Transverse colon (tissue), 4 donors: ENCODE results near the gene PTPRB. TPM values are rescaled to one million over a fixed set of nuclear protein-coding genes. Genes with fewer than 3 reads are reported as not detected.

Experiments
- DNase-seq: peaks from one replicate; pipeline ENCODE4 v3.0.0-alpha.2; 2019
- H3K27ac ChIP-seq, 4 donors: fragments of 200-600 bp; sonication (generic); 2 replicates each; pipeline ENCODE4 v1.5.1; 2016 to 2018; ENCODE audit warnings: inconsistent platforms in 4 of 4
- H3K27me3 ChIP-seq: fragments of 200-600 bp; sonication (generic); 2 replicates; pipeline ENCODE4 v1.5.1; 2017; ENCODE audit warnings: inconsistent platforms
- H3K36me3 ChIP-seq, 4 donors: fragments of 200-600 bp; sonication (generic); 2 replicates each; pipeline ENCODE4 v1.5.1; 2017 to 2019; ENCODE audit warnings: inconsistent platforms in 4 of 4
- H3K4me1 ChIP-seq, 4 donors: fragments of 200-600 bp; sonication (generic); 2 replicates each; pipeline ENCODE4 v1.5.1; 2017 to 2020; ENCODE audit warnings: inconsistent platforms in 4 of 4
- H3K4me3 ChIP-seq, 4 donors: fragments of 200-600 bp; sonication (generic); 1 replicate in 1 of 4; 2 replicates in 3 of 4; pipeline versions ENCODE4 v1.5.1 to v1.6.1; 2017 to 2019; ENCODE audit warnings: inconsistent platforms in 4 of 4
- H3K9me3 ChIP-seq, 2 donors: fragments of 200-600 bp; sonication (generic); 2 replicates each; pipeline ENCODE4 v1.5.1; 2017 to 2019; ENCODE audit warnings: inconsistent platforms in 2 of 2
- CTCF ChIP-seq, 5 experiments: fragments of 200-600 bp in 3 of 5; fragments of 450-650 bp in 2 of 5; sonication (generic) in 3 of 5; IDR thresholded peaks; 1 replicate in 2 of 5; 2 replicates in 3 of 5; pipeline ENCODE4 v1.5.1; 2016 to 2017; ENCODE audit warnings: antibody characterized with exemption in 5 of 5, inconsistent platforms in 3 of 5, mild to moderate bottlenecking in 2 of 5, moderate library complexity in 1 of 5
- EP300 ChIP-seq: sonication (generic); formaldehyde crosslinking; IDR thresholded peaks from one replicate; pipeline ENCODE4 v1.6.1; 2017; ENCODE audit warnings: antibody characterized with exemption, low read depth
- POLR2A ChIP-seq: fragments of 450-650 bp; IDR thresholded peaks from one replicate; pipeline ENCODE4 v1.6.1; 2016; ENCODE audit warnings: antibody characterized with exemption, mild to moderate bottlenecking, moderate library complexity
- POLR2AphosphoS5 ChIP-seq, 3 donors: sonication (generic); formaldehyde crosslinking; IDR thresholded peaks; one replicate each; pipeline ENCODE4 v1.6.1; 2016; ENCODE audit warnings: antibody characterized with exemption in 3 of 3
- WGBS, 2 donors: methylation state at CpG; one replicate each; pipeline ENCODE4 v1.1.5; 2018; ENCODE audit warnings: low coverage in 1 of 2; 5-methylcytosine and 5-hydroxymethylcytosine counted together
- in situ Hi-C, 4 donors: fragments of 200-750 bp; cut with MboI; loops; one replicate each; pipeline versions ENCODE4 v1.15.0 to v1.15.1; 2017; ENCODE audit warnings: low sequenced_read_pairs in 3 of 4, low pct_ligation_motif_present in 1 of 4, low pct_unique_long_range_greater_than_20kb in 1 of 4
- intact Hi-C: fragments of 100-400 bp; cut with DNase I; formaldehyde crosslinking; loops from one replicate; pipeline ENCODE4 v1.15.1; 2023; ENCODE audit warnings: low total_unique reads
- total RNA-seq, 4 donors: library from RNA; depleted of rRNA; stranded (reverse); fragments of >200 nt; gene quantifications; one replicate each; pipeline ENCODE4 v1.1.0, GENCODE V29; 2016

The PTPRB gene
- total RNA-seq, 4 donors from 2014 or later: 17.2 to 29.7 (median 26.2) TPM

GRCh38 chr12:70639535-70639934 is 2.3 kb upstream of the PTPRB start:
- intact Hi-C loops: no loop called here
- Histone ChIP-seq H3K4me1 (no peaks in the 10 kb centered on the region), H3K9me3 (no peaks in the 10 kb centered on the region), H3K36me3 (no peaks in the 10 kb centered on the region), H3K27ac (no peak overlapping the region), H3K27me3 (no peaks in the 10 kb centered on the region), H3K4me3 (no peak overlapping the region)
- DNase-seq: no peak
- 90 to 95% methylated on average over 2 of the region's 2 CpGs for WGBS, 2 donors
- in situ Hi-C loops: no loop called here
- no peak for TF ChIP-seq POLR2A
- TF ChIP-seq POLR2AphosphoS5 (IDR thresholded peaks at IDR 0.05): no peak
- no peak for TF ChIP-seq CTCF (IDR thresholded peaks at IDR 0.05)

- Histone ChIP-seq H3K4me3 (no peak overlapping the region), H3K27ac (no peak overlapping the region), H3K9me3 (no peaks in the 10 kb centered on the region), H3K27me3 (no peaks in the 10 kb centered on the region), H3K4me1 (no peaks in the 10 kb centered on the region), H3K36me3 (no peaks in the 10 kb centered on the region)
- no peak for TF ChIP-seq POLR2AphosphoS5 (IDR thresholded peaks at IDR 0.05)
- TF ChIP-seq POLR2A: no peak
- TF ChIP-seq EP300: no peak
- no peak for TF ChIP-seq CTCF (IDR thresholded peaks at IDR 0.05)
- DNase-seq: no peak
- 72 to 82% methylated on average over 1 of the region's 1 CpG for WGBS, 2 donors
- in situ Hi-C loops: no loop called here
- intact Hi-C loops: no loop called here
Measured at GRCh38 chr12:70638639-70639360, 1.6 kb upstream of the PTPRB start.

- 82 to 90% methylated on average over 1 to 7 of the region's 7 CpGs for WGBS, 2 donors
- Histone ChIP-seq H3K4me1 (no peaks in the 10 kb centered on the region), H3K36me3 (no peaks in the 10 kb centered on the region), H3K27me3 (no peaks in the 10 kb centered on the region), H3K9me3 (no peaks in the 10 kb centered on the region), H3K27ac (no peak overlapping the region), H3K4me3 (no peak overlapping the region)
- intact Hi-C loops: no loop called here
- TF ChIP-seq CTCF (IDR thresholded peaks at IDR 0.05) (no peak), POLR2A (no peak), POLR2AphosphoS5 (IDR thresholded peaks at IDR 0.05) (no peak), EP300 (no peak)
- DNase-seq: no peak
- in situ Hi-C loops: no loop called here
Measured at GRCh38 chr12:70635755-70636154, 1.5 kb downstream of the PTPRB start.

GRCh38 chr12:70628701-70629480 is 8.3 kb downstream of the PTPRB start:
- DNase-seq: no peak
- intact Hi-C loops: no loop called here
- H3K27me3 ChIP-seq: no peaks in the 10 kb centered on the region
- no peak for TF ChIP-seq POLR2AphosphoS5 (IDR thresholded peaks at IDR 0.05)
- no peak for TF ChIP-seq EP300
- TF ChIP-seq CTCF (IDR thresholded peaks at IDR 0.05): no peak
- no peak for TF ChIP-seq POLR2A
- no peak overlapping the region for H3K4me3 ChIP-seq
- H3K36me3 ChIP-seq: no peaks in the 10 kb centered on the region
- H3K4me1 ChIP-seq: no peaks in the 10 kb centered on the region
- in situ Hi-C loops: no loop called here
- H3K27ac ChIP-seq: no peak overlapping the region
- no peaks in the 10 kb centered on the region for H3K9me3 ChIP-seq
- WGBS, 2 donors: 73 to 93% methylated on average over 3 of the region's 3 CpGs
